HG02798 (cell line): ENCODE data around the gene PCDHGA4.
"Not testable (repeated sequence)": the region's sequence is repeated elsewhere in the genome, so short reads cannot be mapped to it uniquely, and the experiment has no call there.

Experiments
- ATAC-seq: cut with Tn5 transposase; IDR thresholded peaks from one replicate; pipeline ENCODE4 v1.9.1; 2021; ENCODE audit warnings: mild to moderate bottlenecking; ENCODE audit not compliant: unreplicated experiment, poor library complexity

PCDHGA4 gene

DNA sequence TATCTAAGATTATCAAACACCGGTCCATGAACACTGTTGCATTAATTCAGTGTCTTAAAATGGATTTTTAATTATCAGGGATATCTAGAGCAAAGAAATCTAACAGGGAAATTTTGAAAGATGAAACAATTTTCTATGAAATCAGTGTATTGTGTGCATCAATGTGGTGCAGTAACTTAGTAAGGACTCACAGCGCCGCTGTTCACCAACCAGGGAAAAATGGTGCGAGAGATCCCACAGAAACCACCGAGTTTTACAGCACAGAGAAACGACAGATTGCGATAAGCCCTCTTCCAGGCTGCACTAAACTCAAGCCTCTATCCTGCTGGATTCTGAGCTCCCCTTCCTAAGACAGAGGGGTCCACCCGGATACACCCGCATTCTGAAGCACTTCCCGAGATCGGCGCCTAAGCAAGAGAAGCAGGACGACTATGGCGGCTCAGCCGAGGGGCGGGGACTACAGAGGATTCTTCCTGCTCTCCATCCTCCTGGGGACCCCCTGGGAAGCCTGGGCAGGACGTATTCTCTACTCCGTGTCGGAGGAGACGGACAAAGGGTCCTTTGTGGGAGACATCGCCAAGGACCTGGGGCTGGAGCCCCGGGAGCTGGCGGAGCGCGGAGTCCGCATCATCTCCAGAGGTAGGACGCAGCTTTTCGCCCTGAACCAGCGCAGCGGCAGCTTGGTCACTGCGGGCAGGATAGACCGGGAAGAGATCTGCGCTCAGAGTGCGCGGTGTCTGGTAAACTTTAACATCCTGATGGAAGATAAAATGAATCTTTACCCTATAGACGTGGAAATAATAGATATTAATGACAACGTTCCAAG lies 27.9 kb downstream of the PCDHGA4 start, which contains the start of gene PCDHGA7:
Gene PCDHGA7 (plus strand): TSS at position 274 of the 826 bp plus-strand sequence. CDS start 158 bp downstream, at position 432.
- ATAC-seq, result peak; percentile 52

DNA sequence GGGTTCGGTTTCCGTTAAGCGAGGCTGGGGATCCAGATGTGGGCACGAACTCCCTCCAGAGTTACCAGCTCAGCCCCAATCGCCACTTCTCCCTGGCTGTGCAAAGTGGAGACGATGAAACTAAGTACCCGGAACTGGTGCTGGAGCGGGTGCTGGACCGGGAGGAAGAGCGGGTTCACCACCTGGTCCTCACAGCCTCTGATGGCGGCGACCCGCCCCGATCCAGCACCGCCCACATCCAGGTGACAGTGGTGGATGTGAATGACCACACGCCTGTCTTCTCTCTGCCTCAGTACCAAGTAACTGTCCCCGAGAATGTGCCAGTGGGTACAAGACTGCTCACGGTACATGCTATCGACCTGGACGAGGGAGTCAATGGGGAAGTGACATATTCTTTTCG lies 28.5 kb downstream of the PCDHGA4 start:
- no peak for ATAC-seq

DNA sequence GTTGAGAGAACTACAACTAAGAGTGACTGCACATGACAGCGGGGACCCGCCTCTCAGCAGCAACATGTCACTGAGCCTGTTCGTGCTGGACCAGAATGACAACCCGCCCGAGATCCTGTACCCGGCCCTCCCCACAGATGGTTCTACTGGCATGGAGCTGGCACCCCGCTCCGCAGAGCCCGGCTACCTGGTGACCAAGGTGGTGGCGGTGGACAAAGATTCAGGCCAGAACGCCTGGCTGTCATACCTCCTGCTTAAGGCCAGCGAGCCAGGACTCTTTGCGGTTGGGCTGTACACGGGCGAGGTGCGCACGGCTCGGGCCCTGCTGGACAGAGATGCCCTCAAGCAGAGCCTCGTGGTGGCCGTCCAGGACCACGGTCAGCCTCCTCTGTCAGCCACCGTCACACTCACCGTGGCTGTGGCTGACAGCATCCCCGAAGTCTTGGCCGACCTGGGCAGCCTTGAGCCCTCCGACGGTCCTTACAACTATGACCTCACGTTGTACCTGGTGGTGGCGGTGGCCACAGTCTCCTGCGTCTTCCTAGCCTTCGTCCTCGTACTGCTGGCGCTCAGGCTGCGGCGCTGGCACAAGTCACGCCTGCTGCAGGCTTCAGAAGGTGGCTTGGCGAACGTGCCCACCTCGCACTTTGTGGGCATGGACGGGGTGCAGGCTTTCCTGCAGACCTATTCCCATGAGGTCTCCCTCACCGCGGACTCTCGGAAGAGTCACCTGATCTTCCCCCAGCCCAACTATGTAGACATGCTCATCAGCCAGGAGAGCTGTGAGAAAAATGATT lies 29.8 kb downstream of the PCDHGA4 start:
- ATAC-seq, result no peak

DNA sequence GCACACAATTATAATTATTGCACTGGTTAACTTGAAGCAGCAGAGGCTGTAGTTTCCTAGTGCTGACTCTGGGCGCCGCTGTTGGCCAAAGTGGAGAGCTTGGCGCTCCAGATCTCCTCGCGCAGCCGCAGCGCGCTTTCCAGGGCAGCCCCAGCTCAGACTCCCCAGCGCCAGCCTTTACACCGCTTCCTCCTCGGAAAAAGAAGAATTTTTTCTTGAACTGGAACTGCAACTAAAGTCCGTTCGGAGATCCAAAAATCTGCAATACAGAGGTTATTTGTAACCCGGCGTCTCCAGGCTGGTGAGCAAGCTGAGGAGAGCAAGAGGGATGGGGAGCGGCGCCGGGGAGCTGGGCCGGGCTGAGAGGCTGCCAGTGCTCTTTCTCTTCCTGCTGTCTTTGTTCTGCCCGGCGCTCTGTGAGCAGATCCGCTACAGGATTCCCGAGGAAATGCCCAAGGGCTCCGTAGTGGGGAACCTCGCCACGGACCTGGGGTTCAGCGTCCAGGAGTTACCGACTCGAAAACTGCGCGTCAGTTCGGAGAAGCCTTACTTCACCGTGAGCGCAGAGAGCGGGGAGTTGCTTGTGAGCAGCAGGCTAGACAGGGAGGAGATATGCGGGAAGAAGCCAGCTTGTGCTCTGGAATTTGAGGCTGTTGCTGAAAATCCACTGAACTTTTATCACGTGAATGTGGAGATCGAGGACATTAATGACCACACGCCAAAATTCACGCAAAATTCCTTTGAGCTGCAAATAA lies 32.9 kb downstream of the PCDHGA4 start, which contains the start of gene PCDHGB4:
Gene PCDHGB4 (plus strand): TSS at position 142 of the 755 bp plus-strand sequence. CDS start 187 bp downstream, at position 329.
- ATAC-seq, result peak; percentile 88

DNA sequence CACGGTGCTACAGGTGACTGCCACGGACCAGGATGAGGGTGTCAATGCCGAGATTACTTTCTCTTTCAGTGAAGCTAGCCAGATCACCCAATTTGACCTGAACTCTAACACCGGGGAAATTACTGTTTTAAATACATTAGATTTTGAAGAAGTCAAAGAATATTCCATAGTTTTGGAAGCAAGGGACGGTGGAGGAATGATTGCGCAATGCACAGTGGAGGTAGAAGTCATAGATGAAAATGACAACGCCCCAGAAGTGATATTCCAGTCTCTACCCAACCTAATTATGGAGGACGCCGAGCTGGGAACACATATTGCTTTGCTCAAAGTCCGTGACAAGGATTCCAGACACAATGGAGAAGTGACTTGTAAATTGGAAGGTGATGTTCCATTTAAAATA lies 33.8 kb downstream of the PCDHGA4 start:
- ATAC-seq, result no peak

DNA sequence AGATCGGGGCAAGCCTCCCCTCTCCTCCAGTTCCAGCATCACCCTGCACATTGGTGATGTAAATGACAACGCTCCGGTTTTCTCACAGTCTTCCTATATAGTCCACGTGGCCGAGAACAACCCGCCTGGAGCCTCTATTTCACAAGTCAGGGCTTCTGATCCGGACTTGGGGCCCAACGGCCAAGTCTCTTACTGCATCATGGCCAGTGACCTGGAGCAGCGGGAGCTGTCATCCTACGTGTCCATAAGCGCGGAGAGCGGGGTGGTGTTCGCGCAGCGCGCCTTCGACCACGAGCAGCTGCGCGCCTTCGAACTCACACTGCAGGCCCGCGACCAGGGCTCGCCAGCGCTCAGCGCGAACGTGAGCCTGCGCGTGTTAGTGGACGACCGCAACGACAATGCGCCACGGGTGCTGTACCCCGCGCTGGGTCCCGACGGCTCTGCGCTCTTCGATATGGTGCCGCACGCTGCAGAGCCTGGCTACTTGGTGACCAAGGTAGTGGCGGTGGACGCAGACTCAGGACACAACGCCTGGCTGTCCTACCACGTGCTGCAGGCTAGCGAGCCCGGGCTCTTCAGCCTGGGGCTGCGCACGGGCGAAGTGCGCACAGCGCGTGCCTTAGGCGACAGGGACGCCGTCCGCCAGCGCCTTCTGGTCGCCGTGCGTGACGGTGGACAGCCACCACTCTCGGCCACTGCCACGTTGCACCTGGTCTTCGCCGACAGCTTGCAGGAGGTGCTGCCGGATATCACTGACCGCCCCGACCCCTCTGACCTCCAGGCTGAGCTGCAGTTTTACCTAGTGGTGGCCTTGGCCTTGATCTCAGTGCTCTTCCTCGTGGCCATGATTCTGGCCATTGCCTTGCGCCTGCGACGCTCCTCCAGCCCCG lies 34.6 kb downstream of the PCDHGA4 start:
- ATAC-seq, result no peak

DNA sequence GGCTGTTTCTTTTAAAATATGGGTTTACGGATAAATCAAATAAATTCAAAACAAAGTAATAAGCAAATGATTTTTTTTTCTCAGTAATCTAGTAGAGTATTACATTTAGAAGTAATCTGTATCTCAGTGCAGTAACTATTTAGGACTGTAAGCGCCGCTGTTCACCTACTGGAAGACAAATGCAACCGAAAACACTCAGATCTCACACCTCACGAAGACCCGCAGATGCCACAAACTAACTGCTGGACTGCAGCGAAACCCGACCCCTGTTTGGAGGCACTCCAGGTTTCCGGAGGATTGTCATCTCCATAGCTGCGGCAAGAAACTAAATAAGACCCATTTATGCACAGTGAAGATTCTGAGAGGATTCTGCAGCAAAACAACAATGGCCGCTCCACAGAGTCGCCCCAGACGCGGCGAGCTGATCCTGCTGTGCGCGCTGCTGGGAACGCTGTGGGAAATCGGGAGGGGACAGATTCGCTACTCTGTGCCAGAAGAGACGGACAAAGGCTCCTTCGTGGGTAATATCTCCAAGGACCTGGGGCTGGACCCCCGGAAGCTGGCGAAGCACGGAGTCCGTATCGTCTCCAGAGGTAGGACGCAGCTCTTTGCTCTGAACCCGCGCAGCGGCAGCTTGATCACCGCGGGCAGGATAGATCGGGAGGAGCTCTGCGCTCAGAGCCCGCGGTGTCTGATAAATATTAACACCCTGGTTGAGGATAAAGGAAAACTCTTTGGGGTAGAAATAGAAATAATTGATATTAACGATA lies 37.8 kb downstream of the PCDHGA4 start, which contains the start of gene PCDHGA8:
Gene PCDHGA8 (plus strand): TSS at position 205 of the 770 bp plus-strand sequence. CDS start 181 bp downstream, at position 386.
- no peak for ATAC-seq

DNA sequence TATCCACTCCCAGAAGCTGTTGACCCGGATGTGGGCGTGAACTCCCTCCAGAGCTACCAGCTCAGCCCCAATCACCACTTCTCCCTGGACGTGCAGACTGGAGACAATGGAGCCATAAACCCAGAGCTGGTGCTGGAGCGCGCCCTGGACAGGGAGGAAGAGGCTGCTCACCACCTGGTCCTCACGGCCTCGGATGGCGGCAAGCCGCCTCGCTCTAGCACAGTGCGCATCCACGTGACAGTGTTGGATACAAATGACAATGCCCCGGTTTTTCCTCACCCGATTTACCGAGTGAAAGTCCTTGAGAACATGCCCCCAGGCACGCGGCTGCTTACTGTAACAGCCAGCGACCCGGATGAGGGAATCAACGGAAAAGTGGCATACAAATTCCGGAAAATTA lies 38.4 kb downstream of the PCDHGA4 start:
- ATAC-seq, result no peak

DNA sequence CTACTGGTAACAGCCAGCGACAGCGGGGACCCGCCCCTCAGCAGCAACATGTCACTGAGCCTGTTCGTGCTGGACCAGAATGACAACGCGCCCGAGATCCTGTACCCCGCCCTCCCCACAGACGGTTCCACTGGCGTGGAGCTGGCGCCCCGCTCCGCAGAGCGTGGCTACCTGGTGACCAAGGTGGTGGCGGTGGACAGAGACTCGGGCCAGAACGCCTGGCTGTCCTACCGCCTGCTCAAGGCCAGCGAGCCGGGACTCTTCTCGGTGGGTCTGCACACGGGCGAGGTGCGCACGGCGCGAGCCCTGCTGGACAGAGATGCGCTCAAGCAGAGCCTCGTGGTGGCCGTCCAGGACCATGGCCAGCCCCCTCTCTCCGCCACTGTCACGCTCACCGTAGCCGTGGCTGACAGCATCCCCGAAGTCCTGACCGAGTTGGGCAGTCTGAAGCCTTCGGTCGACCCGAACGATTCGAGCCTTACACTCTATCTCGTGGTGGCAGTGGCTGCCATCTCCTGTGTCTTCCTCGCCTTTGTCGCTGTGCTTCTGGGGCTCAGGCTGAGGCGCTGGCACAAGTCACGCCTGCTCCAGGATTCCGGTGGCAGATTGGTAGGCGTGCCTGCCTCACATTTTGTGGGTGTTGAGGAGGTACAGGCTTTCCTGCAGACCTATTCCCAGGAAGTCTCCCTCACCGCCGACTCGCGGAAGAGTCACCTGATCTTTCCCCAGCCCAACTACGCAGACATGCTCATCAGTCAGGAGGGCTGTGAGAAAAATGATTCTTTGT lies 39.8 kb downstream of the PCDHGA4 start:
- ATAC-seq, result not testable (repeated sequence)

DNA sequence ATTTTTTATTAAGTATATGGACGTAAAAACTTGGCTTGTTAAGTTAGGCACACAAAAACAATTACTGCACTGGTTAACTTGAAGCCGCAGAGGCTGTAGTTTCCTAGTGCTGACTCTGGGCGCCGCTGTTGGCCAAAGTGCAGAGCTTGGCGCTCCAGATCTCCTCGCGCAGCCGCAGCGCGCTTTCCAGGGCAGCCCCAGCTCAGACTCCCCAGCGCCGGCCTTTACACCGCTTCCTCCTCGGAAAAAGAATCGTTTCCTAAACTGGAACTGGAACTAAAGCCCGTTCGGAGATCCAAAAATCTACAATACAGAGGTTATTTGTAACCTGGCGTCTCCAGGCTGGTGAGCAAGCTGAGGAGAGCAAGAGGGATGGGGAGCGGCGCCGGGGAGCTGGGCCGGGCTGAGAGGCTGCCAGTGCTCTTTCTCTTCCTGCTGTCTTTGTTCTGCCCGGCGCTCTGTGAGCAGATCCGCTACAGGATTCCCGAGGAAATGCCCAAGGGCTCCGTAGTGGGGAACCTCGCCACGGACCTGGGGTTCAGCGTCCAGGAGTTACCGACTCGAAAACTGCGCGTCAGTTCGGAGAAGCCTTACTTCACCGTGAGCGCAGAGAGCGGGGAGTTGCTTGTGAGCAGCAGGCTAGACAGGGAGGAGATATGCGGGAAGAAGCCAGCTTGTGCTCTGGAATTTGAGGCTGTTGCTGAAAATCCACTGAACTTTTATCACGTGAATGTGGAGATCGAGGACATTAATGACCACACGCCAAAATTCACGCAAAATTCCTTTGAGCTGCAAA lies 43.1 kb downstream of the PCDHGA4 start, which contains the start of gene PCDHGB5:
Gene PCDHGB5 (plus strand): TSS at position 192 of the 796 bp plus-strand sequence. CDS start 181 bp downstream, at position 373.
- peak; percentile 96 for ATAC-seq

DNA sequence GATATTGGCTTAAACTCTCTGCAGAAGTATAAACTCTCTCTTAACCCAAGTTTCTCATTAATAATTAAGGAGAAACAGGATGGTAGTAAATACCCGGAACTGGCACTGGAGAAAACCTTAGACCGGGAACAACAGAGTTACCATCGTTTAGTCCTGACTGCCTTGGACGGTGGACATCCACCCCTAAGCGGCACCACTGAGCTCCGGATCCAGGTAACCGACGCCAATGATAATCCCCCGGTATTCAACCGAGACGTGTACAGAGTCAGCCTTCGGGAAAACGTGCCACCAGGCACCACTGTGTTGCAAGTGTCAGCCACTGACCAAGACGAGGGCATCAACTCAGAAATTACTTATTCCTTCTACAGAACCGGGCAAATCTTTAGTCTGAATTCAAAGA lies 43.8 kb downstream of the PCDHGA4 start:
- no peak for ATAC-seq

DNA sequence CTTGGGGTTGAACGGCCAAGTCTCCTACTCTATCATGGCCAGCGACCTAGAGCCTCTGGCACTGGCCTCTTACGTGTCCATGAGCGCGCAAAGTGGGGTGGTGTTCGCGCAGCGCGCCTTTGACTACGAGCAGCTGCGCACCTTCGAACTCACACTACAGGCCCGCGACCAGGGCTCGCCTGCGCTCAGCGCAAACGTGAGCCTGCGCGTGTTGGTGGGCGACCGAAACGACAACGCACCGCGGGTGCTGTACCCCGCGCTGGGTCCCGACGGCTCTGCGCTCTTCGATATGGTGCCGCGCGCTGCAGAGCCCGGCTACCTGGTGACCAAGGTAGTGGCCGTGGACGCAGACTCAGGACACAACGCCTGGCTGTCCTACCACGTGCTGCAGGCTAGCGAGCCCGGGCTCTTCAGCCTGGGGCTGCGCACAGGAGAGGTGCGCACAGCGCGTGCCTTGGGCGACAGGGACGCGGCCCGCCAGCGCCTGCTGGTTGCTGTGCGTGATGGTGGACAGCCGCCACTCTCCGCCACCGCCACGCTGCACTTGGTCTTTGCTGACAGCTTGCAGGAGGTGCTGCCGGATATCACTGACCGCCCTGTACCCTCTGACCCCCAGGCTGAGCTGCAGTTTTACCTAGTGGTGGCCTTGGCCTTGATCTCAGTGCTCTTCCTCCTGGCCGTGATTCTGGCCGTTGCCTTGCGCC lies 44.9 kb downstream of the PCDHGA4 start:
- ATAC-seq, result no peak

DNA sequence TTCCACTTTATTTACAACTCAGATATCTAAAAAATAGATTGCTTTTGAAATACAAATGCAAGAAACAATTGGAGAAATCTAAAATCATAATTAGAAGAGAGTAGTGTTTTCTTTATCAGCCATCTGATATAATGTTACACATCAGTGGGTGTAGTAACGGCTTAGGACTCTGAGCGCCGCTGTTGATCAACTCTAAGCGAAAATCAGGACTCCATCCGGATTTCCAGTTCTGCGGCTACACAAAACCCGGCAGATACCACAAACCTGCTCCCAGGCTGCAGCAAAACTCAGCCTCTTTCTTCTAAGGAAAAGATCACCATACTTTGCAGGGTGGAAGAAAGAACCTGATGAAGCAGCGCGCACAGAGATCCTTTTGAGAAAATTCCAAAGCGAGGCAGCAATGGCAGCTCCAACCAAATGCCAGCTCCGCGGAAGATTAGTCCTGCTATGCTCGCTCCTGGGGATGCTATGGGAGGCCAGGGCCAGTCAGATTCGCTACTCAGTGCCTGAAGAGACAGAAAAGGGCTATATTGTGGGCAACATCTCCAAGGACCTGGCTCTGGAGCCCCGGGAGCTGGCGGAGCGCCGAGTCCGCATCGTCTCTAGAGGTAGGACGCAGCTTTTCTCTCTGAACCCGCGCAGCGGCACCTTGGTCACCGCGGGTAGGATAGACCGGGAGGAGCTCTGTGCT lies 47.9 kb downstream of the PCDHGA4 start, which contains the start of gene PCDHGA9:
Gene PCDHGA9 (plus strand): TSS at position 226 of the 691 bp plus-strand sequence. CDS start 175 bp downstream, at position 401.
- no peak for ATAC-seq

DNA sequence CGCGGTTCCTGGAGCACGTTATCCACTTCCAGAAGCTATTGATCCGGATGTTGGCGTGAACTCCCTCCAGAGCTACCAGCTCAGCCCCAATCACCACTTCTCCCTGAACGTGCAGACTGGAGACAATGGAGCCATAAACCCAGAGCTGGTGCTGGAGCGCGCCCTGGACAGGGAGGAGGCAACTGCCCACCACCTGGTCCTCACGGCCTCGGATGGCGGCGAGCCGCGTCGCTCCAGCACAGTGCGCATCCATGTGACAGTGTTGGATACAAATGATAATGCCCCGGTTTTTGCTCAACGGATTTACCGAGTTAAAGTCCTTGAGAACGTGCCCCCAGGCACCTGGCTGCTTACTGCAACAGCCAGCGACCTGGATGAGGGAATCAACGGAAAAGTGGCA lies 48.6 kb downstream of the PCDHGA4 start:
- ATAC-seq, result no peak
